Measurements from ENCODE around the gene SPOCK2.

The SPOCK2 gene

DNA sequence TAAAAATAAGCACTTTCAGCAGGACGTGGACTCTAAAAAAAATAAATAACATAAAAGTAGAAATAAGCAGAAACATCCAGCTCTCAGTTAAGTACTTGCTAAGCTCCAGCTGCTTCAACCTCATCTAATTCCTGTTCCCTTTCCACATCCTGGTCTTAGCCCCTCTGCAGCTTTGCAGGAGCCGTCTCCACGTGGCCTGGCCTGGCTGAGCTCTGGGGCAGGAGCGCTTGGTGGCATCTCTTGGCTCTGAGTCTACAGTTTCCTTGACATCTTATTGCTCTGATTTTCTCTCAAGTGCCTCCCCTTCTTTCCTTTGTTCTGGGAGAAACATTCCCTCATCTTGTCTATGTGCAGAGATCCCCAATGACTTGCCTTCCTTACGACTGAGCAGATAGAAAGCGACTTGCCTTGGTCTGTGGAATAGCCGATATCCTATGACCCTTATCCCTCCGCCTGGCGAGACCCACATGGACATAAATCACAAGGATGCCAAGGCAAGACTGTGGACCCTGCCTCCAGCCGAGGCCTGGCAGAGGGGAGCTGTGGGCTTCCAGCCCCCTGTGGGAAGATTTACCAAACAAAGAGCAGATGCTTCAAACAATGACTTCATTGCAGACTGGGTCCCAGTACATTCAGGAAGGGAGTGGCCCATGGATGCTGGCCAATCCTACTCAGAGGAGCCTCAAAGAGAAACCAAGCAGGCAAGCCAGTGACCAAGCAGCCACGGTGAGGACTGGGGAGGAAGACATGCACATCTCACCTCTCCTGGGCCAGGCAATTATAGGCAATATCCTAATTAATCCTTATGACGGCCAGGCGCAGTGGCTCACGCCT lies 61.9 kb downstream of the SPOCK2 start:
- no peak for DNase-seq

DNA sequence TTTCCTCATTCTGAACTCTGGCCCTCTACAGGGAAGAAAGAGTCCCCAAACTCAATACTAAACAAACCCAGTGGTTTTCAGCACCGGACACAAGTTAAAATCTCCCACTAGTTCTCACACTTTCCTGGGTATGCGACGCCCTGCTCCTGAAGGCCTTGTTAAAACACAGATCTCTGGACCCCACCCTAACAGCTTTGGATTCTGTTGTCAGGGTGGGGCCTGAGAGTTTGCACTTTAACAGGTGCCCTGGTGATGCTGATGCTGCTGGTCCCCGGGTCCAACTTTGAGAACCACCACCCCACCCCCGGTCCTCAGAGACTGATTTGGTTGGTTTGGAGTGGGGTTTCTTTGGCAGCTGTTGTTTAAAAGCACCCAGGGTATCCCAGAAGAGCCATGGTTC lies 62.5 kb downstream of the SPOCK2 start:
- no peak for DNase-seq

DNA sequence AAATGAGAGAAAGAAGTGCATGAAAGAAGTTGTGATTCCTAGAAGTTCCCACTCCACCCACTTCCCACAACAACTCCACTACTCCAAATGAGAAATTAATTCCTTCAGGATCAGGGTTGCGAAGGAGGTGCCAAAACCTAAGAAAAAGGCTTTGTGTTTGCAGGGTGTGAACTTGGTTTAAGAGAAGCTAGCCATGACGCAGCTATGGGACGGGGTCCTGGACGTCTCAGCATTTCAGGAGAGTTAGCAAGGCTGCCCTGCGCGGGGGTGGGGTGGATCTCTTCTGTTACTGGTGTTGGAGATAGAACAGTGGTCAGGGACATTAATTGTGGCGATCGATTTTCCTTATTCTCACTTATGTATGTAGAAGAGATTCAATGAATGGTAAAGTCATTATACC lies 63.0 kb downstream of the SPOCK2 start:
- DNase-seq: no peak

DNA sequence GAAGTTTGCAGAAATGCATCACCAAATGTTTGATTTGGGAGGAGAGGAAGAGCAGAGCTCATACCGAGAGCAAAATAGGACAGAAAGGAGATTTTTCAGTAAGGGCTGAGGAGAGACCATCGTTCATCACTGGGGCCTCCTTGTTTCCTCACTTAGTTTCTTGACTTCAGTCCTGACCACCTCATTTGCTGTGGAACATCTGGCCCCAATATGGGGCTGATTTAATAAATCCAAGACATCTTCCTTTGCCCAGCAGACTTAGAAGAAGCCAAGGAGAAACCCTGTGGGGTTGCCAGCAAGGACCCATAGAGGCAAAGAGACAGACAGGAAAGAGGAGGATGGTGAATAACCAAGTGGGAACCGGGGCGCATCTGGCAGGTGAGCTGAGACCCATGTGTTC lies 63.8 kb downstream of the SPOCK2 start:
- DNase-seq: no peak

DNA sequence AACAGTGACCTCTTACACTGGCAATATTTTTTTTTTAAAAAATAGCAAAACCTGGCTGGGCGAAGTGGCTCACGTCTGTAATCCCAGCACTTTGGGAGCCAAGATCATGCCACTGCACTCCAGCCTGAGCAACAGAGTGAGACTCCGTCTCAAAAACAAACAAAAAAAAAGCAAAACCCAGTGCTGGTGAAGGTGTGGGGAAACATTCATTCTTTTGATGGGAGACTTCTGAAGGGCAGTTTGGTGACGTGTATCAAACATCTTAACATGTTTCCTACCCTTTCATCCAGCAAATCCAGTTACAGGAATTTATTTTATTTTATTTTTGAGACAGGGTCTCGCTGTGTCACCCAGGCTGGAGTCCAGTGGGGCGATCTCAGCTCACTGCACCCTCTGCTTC lies 66.1 kb downstream of the SPOCK2 start:
- DNase-seq: no peak

DNA sequence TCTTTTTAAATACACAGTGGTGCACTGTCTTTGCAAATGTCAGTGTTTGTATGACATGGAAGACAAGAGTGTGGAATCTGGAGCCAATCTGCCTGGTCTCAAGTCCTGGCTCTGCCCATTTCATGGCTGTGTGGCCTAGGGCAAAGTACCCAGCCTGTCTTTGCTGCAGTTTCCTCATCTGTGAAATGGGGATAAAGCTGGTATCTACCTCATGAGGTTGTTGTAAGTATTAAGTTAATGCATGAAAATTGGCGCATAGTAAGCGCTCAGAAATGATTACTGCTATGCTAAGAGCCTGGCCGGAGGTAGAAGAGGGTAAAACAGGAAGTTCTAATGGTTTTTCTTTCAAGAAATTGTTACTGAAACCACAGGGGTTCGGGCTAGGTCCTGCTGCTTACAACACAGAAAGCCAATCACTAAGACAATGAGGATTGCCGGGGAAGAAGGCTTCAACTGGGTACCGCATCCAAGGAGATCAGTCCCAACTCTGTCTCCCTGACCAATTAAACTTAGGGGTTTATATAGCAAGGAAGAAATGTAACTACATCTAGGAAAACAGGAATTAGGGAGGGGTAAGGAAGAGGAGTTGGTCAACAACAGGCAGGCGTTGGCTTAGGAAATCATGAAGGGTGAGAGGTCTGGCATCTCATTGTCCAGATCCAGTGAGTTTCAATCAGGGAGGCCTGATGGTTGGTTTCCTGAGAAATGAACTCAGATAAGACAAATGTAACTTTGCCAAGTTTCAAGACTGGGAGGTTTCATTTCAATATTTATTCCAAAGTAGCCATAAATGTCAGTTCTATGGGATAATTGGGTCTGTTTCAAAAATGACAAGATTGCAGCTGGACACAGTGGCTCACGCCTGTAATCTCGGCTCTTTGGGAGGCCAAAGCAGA lies 67.2 kb downstream of the SPOCK2 start:
- no peak for DNase-seq

DNA sequence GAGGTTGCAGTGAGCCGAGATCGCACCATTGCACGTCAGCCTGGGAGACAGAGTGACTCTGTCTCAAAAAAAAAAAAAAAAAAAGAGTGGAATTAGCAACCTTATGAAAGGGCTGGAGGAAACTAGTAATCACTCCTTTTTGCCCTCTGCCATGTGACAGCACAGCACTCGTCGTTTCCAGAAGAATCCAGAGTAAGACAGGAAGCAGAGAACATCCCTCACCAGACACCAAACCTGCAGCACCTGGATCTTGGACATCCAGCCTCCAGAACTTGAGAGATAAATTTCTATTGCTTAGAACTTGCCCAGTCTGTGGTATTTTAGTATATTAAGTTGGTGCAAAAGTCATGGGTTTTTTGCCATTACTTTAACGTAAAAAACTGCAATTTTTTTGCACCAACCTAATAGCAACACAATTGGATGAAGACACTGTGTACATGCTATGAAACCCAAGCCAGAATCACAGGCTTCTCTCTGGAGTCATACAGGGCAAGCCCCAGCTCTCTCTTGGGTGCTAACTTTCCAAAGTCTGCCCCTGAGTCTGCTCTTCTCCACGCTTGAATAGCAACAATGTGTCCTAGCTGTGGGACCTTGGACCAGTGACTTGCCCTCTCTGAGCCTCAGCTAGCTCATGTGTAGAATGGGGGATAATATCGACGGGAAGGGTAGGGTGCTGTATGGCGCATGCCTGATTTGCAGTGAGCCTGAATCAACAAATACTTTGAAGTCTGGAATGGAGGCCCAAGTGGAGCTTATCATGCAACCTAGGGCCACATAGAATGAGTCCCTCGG lies 69.1 kb downstream of the SPOCK2 start:
- DNase-seq: no peak

DNA sequence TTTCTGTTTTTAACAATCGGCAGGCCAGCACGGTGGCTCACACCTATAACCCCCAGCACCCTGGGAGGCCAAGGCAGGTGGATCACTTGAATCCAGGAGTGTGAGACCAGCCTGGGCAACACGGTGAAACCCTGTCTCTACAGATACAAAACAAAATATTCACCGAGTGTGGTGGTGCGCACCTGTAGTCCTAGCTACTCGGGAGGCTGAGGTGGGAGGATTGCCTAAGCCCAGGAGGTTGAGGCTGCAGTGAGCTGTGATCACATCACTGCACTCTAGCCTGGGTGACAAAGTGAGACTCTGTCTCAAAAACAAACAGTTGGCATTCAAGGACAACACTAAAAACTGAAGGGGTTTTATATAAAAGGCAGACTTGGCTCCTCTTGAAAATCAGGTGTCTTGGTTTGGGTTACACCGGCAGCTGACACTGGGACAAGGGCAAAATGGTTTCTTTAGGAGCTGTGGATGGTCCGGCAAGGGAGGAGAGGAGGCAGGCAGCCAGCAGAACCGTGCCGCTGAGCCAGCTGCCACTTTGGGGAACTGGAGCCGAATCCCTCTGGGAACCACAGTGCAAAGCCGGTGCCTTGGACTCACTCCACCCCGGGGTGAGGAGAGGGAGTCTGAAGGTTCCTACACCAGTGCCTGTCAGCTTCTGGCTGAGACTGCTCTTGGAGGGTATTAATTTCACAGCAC lies 71.6 kb downstream of the SPOCK2 start:
- DNase-seq: no peak

DNA sequence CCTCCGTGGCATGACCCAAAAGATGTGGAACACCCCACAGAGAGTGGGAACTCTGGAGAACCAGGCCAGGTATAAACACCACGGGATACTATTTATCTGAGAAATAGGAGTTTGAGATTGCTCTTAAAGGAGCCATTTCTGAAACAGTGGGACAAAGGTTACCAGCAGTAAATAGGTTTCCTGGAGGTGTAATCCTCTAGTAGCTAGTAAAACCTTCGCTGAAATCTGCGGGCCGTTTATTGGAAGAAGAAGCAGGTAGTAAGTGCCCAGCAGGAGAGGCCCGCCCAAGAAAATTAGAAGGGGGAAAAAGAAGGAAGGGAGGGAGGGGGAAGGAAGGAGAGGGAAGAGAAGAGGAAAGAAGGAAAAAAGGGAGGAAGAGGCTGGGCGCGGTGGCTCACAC lies 72.5 kb downstream of the SPOCK2 start:
- no peak for DNase-seq

DNA sequence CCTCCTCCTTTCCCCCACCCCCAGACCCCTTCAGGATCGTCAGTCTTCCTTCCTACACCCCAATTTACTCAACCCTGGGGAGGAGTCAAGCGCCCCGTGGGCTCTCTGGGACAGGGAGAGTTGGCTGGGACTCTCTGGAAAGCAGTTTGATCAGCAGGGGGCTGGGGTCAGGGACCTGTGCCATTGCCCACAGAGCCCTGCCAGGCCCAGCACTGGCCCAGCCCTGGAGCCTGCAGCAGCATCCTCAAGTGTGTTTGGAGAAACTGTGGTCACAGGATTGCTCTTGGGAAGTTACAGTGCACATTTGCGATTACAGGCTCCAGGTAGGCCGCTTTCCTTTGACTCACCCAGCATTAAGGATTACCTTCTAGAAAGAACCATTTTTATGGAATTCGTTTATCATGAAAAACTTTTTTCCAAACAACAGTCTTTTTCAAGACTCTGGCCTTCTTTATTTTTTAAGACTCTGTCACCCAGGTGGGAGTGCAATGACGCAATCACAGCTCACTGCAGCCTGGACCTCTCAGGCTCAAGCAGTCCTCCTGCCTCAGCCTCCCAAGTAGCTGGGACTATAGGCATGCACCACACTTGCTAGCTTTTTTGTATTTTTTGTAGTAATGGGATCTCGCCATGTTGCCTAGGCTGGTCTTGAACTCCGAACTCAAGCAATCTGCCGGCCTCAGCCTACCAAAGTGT lies 73.4 kb downstream of the SPOCK2 start:
- no peak for DNase-seq

DNA sequence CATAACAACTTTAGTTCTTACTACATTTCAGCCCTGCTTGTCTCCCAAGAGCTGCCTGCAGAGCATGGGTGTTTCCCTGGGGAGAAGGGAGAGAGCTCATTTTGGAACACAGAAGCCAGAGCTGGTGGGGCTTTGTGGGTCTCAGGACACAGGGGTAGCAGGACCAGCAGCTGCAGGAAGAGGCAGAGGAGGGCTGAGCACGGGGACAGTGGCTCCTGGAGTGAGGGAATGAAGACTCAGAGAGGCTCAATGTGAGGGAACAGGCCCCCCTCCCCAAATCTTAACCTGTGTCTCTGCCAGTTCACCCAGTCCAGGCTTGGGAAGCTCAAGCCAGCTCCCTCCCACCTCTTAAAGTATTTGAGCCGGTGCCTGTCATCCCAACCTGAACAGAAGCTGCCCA lies 74.2 kb downstream of the SPOCK2 start:
- no peak for DNase-seq

DNA sequence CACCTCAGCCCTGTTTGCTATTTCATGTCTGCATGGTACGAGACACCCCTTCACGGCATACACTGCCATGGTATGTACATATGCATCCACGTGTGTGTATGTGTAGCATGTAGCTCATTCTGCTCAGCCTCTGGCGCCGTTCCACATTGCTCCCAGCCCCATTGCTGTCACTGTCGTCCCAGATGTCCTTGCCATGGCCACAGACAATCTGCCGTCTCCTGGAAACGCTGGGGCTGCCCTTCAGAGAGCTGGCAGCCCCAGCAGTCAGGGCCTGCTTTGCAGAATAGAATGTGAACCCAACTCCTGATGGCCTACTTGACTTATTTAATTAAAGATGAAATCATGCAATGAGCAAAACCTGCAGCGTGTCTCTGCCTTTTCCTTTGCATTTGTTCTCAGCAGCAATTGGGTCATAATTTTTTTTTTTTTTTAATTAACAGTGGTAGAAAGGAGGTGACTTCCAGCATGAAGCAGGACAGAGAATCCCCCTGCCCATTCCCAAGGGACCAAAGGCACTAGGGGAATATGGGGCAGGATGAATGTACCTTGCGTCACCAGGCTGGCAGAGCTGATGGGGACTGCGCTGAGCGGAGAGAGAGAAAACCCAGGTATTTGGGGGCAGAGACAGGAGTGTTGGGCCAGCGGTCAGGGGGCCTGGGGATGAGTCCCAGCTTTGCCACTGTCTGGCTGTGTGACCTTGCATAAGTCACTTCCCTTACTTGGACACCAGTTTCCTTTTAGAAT lies 75.0 kb downstream of the SPOCK2 start:
- DNase-seq: no peak

DNA sequence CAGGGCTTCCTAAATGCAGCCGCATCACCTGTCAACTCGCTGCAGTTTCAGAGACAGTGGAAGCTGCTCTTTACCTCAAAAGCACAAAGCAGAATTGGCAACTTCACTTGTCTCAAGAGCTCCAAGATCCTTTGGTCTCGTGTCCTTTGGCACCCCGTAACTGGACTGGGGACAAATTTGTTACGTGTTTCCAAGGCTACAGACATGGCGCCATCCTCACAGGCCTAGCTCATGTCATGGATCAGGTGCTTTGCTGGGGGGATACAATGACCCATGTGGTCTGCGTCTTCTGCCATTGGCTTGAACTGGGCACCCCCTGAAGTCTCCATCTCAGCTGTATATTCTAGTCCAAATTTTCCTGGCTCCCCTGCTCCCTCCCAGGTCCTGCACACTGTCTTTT lies 75.6 kb downstream of the SPOCK2 start:
- no peak for DNase-seq

DNA sequence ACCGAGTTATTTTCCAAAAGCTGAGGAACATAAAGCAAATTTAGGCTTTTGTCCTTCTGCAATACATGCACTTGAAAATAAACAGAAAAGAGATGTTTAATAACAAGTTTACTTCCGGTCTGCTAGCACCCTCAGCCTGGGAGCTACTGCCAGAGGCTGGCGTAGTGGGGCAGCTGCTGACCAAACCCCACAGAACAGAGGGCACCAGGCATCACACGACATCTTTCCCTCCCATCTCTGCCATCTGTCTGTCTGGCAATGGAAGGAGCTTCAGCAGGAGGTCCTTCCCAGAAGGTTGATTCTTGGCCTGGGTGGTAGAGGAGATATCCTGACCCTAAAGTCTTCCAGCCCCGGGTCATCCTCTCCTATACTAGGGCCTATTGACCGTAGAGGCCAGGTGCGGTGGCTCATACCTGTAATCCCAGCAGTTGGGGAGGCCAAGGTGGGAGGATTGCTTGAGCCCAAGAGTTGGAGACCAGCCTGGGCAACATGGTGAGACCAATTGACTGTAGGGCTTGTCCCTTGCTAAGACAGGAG lies 76.3 kb downstream of the SPOCK2 start:
- no peak for DNase-seq

DNA sequence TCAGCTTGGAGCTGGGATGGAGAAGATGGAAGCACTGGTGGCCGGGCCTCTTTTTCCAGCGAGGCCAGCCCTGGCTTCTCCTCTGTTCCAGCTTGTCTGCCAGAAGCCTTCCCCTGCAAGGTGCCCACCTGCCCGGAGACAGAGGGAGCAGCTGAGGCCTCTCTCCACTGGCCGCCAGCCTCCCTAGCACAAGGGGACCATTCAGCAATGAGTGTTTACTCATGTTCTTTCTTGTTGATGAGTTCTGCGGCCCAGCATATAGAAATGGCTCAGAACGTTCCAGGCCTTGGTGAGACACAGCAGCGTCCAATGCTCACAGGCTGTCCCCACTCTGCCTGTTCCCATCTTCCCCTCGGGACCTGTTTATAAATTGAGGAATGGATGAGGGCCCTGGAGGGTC lies 76.9 kb downstream of the SPOCK2 start:
- no peak for DNase-seq

DNA sequence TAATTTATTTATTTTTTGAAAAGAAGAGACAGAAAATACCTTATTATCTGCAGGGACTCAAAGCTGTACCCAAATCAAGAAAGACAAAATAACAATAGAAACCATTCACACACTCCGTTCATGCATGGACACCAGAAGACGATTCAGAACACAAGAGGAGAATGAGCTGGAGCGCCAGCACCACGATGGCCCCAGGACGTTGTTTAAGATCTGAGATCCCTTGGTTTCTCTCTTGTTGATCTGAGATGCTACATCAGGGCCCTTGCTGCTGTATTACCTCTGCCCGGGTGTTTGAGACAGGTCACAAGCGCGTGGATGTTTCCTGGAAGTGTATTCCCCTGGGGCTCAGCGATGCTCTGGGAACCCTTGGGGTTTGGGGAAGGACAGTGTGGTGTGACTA lies 77.3 kb downstream of the SPOCK2 start:
- no peak for DNase-seq

DNA sequence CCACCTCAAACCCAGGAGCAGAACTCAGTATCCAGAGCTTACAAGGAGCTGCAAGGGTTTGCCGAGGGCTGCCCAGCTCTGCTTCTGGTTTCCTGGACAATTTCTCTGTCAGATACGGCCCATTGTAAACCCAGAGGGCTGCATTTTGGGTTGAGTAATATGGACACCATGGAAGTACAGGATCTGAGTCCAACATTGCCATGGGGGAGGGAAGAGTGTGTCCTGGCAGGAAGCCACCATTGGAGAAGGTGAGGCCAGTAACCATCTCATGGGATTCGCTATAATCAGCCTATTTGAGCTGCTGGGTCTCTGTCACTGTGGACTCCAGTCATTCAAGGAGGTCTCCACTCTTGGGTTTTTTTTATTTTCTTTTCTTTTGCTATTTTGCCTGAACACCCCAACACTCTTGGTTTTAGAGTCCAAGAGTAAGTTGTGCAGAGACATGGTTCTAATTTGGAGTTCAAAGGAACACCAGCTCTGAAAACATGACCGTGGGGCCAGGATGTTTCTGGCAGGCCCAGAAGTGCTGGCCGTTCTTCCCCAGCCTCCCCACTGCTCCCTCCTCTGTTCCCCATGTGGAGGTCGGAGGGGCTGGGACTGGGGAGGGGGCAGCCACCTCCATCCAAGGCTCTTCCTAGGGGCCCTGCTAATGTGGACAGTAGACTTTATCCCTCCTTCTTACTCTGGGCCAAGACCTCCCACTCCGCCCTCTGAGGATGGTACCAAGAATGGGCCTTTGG lies 77.9 kb downstream of the SPOCK2 start:
- DNase-seq: no peak

DNA sequence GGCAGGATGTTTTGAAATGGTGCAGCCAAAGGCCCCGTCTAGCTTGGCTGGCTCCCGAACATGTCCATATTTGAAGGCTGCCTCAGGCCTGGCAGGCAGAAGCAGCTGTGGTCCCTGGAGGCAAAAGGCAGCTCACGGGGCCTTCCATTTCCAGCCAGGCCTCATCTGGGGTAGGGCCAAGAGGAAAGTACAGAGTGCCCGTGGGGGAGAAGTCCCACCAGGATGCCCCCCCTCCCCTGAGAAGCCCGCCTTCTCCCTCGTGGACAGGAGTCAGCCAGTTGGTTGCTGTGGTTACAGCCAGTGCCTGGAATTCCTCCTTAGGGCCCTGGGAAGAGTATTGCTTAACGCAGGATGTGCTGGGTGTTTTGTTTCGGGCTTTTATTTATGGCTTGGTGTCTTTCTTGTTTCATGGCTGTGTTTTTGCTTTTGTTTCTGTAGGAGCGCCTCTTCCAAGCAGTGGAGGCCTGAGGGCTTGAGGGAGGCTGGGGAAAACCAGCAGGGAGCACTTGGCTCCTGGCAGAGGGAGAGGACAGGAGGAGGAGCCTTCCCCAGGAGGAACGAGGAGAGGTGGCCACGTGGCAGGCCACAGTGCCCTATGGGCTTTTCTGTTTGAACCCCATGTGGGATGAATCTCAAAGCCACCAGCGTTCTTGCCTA lies 78.8 kb downstream of the SPOCK2 start:
- no peak for DNase-seq

DNA sequence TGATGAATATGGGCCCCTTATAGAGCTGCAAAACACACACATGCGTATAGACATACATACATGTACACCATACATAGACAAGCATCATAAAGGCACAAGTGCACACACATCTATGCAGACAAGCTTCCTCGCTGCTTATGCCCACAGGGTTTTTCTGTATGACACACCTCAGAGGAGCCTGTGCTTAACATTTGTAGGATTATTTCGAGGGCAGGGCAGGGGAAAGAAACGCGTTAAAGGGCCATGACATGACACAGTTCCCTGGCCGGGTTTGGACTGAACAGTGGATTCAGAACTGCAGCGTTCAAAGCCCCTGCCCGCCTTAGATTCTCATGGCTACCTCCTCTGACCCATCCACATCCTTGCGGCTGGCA lies 79.3 kb downstream of the SPOCK2 start:
- DNase-seq: no peak
